ENCODE results near the gene TMEM151A. TPM values are rescaled to one million over a fixed set of nuclear protein-coding genes. Genes with fewer than 3 reads are reported as not detected.
"Not testable (repeated sequence)": the region's sequence is repeated elsewhere in the genome, so short reads cannot be mapped to it uniquely, and the experiment has no call there.

Gene TMEM151A
- total and polyA plus RNA-seq, 8 donors: 0.46 to 19.6 (median 2.8) TPM; not detected in 2

- TF ChIP-seq EP300 (IDR thresholded peaks at IDR 0.05): no peak
- TF ChIP-seq CTCF (IDR thresholded peaks at IDR 0.05): no peak
- TF ChIP-seq POLR2A (IDR thresholded peaks at IDR 0.05): no peak
- TF ChIP-seq POLR2AphosphoS5 (IDR thresholded peaks at IDR 0.05): no peak
- intact Hi-C loops (cut with DNase I; ENCODE audit: low total_unique reads): no loop called here
- no peak for DNase-seq
- Histone ChIP-seq H3K36me3 (no peaks in the 10 kb centered on the region), H3K4me1 (peaks cover 12 to 24% (median 20%) of the 10 kb centered on the region in 4 donors), H3K27me3 (no peaks in the 10 kb centered on the region), H3K4me3 (no peak overlapping the region), H3K27ac (no peak overlapping the region), H3K9me3 (no peaks in the 10 kb centered on the region)
- WGBS, 5 donors: 59 to 83% (median 75%) methylated on average over 3 of the region's 3 CpGs
Measured at GRCh38 chr11:66309475-66309874, 17.8 kb downstream of the TMEM151A start.

GRCh38 chr11:66310324-66310723 is 18.6 kb downstream of the TMEM151A start:
- TF ChIP-seq EP300 (IDR thresholded peaks at IDR 0.05): no peak
- no peak for TF ChIP-seq POLR2A (IDR thresholded peaks at IDR 0.05)
- no peak for TF ChIP-seq POLR2AphosphoS5 (IDR thresholded peaks at IDR 0.05)
- WGBS, 5 donors: 51 to 77% (median 63%) methylated on average over 8 of the region's 8 CpGs
- DNase-seq: no peak
- no peak overlapping the region for H3K4me3 ChIP-seq
- no peaks in the 10 kb centered on the region for H3K9me3 ChIP-seq
- H3K27me3 ChIP-seq: no peaks in the 10 kb centered on the region
- no peaks in the 10 kb centered on the region for H3K36me3 ChIP-seq
- intact Hi-C loops (cut with DNase I; ENCODE audit: low total_unique reads): loop anchor here (10.0 kb wide), 1 partner anchor 74 kb away; no protein-coding TSS in a partner anchor
- H3K4me1 ChIP-seq: peaks cover 16 to 32% (median 28%) of the 10 kb centered on the region in 4 donors
- H3K27ac ChIP-seq: no peak overlapping the region

GRCh38 chr11:66310803-66311440 is 19.2 kb downstream of the TMEM151A start:
- H3K27ac ChIP-seq, DNase-seq, H3K4me3 ChIP-seq, H3K36me3 ChIP-seq, H3K27me3 ChIP-seq, H3K9me3 ChIP-seq: not testable (repeated sequence)
- whole genome bisulfite sequencing, 5 donors: 85 to 91% (median 88%) methylated on average over 18 of the region's 18 CpGs
- intact Hi-C loops (cut with DNase I; ENCODE audit: low total_unique reads): loop anchor here (10.0 kb wide), 1 partner anchor 74 kb away; no protein-coding TSS in a partner anchor
- peaks cover 17 to 37% (median 34%) of the 10 kb centered on the region in 4 donors for H3K4me1 ChIP-seq

- 27 to 35% (median 31%) methylated on average over 25 to 26 of the region's 26 CpGs for WGBS, 5 donors
- Histone ChIP-seq H3K4me1 (peaks cover 23 to 43% (median 39%) of the 10 kb centered on the region in 4 donors), H3K4me3 (peak overlapping the region; percentile 46 to 56 (median 56)), H3K9me3 (no peaks in the 10 kb centered on the region), H3K27me3 (peaks cover 0 to 4% (median 0%) of the 10 kb centered on the region in 3 donors), H3K27ac (peak overlapping the region; percentile 84 to 94 (median 90)), H3K36me3 (no peaks in the 10 kb centered on the region)
- DNase-seq: no peak
- intact Hi-C loops (cut with DNase I; ENCODE audit: low total_unique reads): loop anchor here (10.0 kb wide), 1 partner anchor 73 kb away; no protein-coding TSS in a partner anchor
- no peak for TF ChIP-seq EP300 (IDR thresholded peaks at IDR 0.05)
- TF ChIP-seq CTCF (IDR thresholded peaks at IDR 0.05): peak in 1 of 7 experiments; percentile 87
- no peak for TF ChIP-seq POLR2A (IDR thresholded peaks at IDR 0.05)
Measured at GRCh38 chr11:66311470-66311964, 19.8 kb downstream of the TMEM151A start.

- H3K4me3 ChIP-seq: peak overlapping the region; percentile 46 to 56 (median 56)
- peaks cover 0 to 9% (median 0%) of the 10 kb centered on the region in 3 donors for H3K27me3 ChIP-seq
- H3K27ac ChIP-seq: peak overlapping the region; percentile 84 to 94 (median 90)
- peaks cover 29 to 49% (median 44%) of the 10 kb centered on the region in 4 donors for H3K4me1 ChIP-seq
- peak; percentile 95 to 97 for DNase-seq
- no peaks in the 10 kb centered on the region for H3K36me3 ChIP-seq
- intact Hi-C loops (cut with DNase I; ENCODE audit: low total_unique reads): loop anchor here (10.0 kb wide), 1 partner anchor 73 kb away; no protein-coding TSS in a partner anchor
- peak in 2 of 3 donors; percentile 25 to 44 for TF ChIP-seq POLR2AphosphoS5 (IDR thresholded peaks at IDR 0.05)
- no peak for TF ChIP-seq POLR2A (IDR thresholded peaks at IDR 0.05)
- TF ChIP-seq CTCF (IDR thresholded peaks at IDR 0.05): peak in 4 of 7 experiments; percentile 74 to 96 (median 88)
- no peak for TF ChIP-seq EP300 (IDR thresholded peaks at IDR 0.05)
- WGBS, 5 donors: 0 to 1% (median 0%) methylated on average over 25 to 44 of the region's 44 CpGs
- H3K9me3 ChIP-seq: no peaks in the 10 kb centered on the region
Measured at GRCh38 chr11:66311965-66312548, 20.4 kb downstream of the TMEM151A start.
